ENCODE data around the gene PPP2R2C.

- TF ChIP-seq CTCF (conservative IDR thresholded peaks at IDR 0.05 in 1 of 2, IDR thresholded peaks at IDR 0.05 in 1 of 2; ENCODE audit: extremely low read depth in 1 of 2, insufficient read depth in 1 of 2, low read depth in 1 of 2, low read length in 2 of 2) (no peak), EZH2 (IDR thresholded peaks at IDR 0.05; ENCODE audit: borderline replicate concordance, low read length) (no peak)
These were observed 96.7 kb downstream of the PPP2R2C start for GRCh38 chr4:6375620-6376295.

Measured in mammary epithelial cell (primary cell).